Measurements from ENCODE around the gene C9orf85.
"Not testable (repeated sequence)": the region's sequence is repeated elsewhere in the genome, so short reads cannot be mapped to it uniquely, and the experiment has no call there.

Gene C9orf85

DNA sequence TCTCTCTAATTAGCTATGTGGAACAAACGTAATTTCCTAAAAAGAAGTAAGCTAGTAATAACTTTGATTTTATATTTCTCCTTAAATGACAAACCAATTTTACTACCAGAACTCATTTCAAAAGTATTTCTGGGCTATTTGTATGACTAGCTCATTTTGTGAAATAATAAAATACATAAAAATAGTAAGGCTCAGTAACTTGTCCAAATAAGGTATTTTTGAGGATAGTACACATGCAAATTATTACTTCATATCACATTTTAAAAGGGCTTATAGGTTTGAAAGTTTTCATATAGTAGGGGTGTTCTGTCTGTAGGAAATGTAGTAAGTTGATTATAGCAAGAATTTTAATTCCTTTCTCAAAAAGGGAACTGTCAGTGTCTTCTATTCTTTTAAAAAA lies 26.5 kb downstream of the C9orf85 start:
- H3K4me3 ChIP-seq (ENCODE audit: low read depth, low read length) = no peak overlapping the region
- no peak for DNase-seq (ENCODE audit: low read depth)
- TF ChIP-seq, protein P1, sequence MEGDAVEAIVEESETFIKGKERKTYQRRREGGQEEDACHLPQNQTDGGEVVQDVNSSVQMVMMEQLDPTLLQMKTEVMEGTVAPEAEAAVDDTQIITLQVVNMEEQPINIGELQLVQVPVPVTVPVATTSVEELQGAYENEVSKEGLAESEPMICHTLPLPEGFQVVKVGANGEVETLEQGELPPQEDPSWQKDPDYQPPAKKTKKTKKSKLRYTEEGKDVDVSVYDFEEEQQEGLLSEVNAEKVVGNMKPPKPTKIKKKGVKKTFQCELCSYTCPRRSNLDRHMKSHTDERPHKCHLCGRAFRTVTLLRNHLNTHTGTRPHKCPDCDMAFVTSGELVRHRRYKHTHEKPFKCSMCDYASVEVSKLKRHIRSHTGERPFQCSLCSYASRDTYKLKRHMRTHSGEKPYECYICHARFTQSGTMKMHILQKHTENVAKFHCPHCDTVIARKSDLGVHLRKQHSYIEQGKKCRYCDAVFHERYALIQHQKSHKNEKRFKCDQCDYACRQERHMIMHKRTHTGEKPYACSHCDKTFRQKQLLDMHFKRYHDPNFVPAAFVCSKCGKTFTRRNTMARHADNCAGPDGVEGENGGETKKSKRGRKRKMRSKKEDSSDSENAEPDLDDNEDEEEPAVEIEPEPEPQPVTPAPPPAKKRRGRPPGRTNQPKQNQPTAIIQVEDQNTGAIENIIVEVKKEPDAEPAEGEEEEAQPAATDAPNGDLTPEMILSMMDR (IDR thresholded peaks at IDR 0.05; ENCODE audit: insufficient read depth, low read depth, low read length, missing control alignments) = no peak

DNA sequence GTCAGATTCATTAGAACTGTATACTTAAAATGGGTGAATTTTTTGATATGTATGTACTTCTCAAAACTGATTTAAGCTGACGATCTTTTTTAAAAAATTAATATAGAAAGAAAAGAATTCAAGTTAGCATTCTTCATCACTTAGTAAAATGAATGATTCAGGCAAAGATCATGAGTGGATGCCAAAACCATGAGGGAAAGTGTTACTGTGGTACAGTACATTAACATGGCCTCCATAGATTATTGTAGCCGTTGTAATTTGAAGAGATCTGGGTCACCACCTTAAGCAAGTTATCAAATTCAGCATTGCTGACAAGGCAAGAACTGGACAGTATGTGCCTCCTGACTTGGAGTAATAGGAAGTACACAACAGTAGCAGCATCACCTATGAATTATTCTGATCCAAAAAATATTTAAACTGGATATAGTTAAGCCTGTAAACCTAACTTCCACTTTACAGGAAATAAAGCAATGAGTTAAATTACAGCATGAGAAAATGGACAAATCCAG lies 29.7 kb downstream of the C9orf85 start:
- TF ChIP-seq, protein P1 (IDR thresholded peaks at IDR 0.05; ENCODE audit: insufficient read depth, low read depth, low read length, missing control alignments) = no peak
- H3K4me3 ChIP-seq (ENCODE audit: low read depth, low read length) = no peak overlapping the region
- DNase-seq (ENCODE audit: low read depth) = no peak

DNA sequence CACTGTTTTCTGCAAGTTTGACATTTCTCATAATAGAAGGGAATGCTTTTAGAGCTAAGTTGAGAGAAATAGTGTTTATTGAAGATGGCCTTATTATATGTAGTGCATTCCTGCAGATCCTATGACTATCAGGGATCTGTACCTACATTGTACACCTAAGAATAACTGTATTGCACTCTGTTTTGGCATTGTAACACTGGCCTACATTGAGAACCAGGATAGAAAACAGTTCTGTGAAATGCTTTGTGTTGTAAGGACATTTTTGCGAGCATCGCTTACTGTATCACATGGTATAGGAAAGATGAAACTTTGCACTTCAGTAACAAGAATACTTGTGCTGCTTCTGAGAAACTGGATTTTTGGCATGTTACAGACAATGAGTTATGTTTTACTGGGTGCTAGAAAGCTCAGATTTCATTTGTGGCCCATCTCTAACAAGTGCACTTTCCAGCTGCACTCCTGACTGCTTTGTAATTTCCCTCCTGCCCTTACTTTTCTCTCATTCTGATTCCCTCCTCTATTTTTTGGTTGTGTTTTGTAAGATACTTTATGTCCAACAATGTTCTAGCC lies 30.6 kb downstream of the C9orf85 start:
- TF ChIP-seq, protein P1 (IDR thresholded peaks at IDR 0.05; ENCODE audit: insufficient read depth, low read depth, low read length, missing control alignments) = no peak
- H3K4me3 ChIP-seq (ENCODE audit: low read depth, low read length) = no peak overlapping the region
- no peak for DNase-seq (ENCODE audit: low read depth)

DNA sequence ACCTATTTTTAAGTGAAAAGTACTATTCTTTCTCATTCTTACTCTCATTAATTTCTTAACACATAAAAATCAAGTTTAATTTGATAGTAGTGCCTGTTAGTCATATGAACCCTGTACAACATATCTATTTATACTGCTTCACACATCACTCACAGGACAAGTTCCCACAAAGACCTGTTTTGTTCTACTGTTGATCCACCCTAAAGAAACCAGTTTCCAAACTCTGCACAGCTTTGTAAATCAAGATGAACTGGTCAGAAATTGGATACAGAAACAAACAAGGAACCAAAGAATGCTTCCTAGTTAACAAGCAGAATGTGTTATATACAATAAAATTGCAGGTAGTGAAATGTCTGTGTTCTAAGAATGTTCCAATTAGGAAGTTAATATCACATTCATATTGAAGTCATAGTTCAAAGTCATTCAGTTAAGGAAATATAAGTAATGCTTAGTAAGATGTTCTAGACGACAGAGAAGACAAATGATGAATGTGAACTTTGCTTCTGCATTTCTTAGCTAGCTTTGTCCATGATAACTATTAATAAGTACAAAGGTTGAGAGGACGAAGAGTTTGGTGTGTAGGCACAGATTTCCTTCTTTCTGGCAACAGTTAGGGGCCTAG lies 33.4 kb downstream of the C9orf85 start:
- no peak overlapping the region for H3K4me3 ChIP-seq (ENCODE audit: low read depth, low read length)
- DNase-seq (ENCODE audit: low read depth) = no peak
- TF ChIP-seq, protein P1 (IDR thresholded peaks at IDR 0.05; ENCODE audit: insufficient read depth, low read depth, low read length, missing control alignments) = no peak

DNA sequence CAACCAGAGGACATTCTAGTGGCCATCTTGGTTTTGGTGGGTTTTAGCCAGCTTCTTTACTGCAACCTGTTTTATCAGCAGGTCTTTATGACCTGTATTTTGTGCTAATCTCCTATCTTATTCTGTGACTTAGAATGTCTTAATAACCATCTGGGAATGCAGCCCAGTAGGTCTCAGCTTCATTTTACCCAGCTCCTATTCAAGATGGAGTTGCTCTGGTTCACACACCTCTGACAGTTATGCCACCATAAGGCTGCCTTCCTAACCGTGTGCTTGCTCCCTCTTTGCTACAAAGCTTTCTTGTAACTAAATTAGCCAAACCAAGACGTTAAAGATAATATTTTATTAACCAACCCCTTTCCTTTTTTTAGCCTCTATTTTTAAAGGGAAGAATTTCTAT lies 43.2 kb downstream of the C9orf85 start:
- not testable (repeated sequence) for DNase-seq (ENCODE audit: low read depth); H3K4me3 ChIP-seq (ENCODE audit: low read depth, low read length)

DNA sequence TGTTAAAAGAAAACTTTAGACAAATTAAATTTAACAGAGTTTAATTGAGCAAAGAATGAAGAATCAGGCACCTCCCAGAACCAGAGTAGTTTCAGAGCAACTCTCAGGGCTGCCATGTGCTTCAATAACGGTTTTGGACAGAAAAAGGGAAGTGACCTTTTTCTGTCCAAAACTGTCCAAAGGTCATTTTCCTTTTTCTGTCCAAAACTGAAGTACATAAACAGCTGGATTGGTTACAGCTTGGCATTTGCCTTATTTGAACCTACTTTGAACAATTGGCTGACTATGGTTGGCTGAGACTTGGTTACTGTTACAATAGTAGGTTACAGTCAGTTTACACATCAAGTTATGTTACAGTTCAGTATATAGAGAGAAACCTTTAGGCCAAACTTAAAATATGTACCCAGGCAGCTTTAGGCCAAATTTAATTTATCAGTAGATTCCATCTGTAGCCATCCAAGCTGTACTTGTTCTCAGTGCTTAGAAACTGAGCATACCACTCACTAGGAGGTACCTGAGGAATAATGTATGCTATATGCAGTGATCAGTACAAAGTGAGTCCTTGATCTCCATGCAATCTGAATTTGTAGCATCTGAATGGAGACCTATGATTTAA lies 44.0 kb downstream of the C9orf85 start:
- DNase-seq (ENCODE audit: low read depth) = peak; percentile 8

DNA sequence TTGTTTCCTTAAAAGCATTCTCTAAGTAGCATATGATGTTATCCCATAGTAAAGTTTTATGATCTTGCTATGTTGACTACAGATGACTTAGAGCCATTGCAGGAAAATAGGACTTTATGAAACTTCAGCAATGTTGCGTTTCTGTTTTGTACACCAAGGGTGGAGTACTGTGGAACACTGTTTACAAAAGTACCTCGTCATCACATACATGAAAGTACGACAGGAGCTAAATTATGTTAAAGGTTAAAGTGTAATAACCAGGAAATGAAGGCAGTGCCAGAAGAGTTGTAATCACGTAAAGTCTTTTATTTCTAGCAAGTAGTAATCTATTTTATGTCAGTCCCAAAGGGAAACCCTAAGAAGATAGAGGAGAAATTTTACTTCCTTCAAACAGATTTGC lies 50.9 kb downstream of the C9orf85 start:
- H3K4me3 ChIP-seq (ENCODE audit: low read depth, low read length) = no peak overlapping the region
- DNase-seq (ENCODE audit: low read depth) = no peak
- TF ChIP-seq, protein P1 (IDR thresholded peaks at IDR 0.05; ENCODE audit: insufficient read depth, low read depth, low read length, missing control alignments) = no peak

More for the DNA sequence above, 44.0 kb downstream of the C9orf85 start:
- no peak overlapping the region for H3K4me3 ChIP-seq (ENCODE audit: low read depth, low read length)
- TF ChIP-seq, protein P1 (IDR thresholded peaks at IDR 0.05; ENCODE audit: insufficient read depth, low read depth, low read length, missing control alignments) = no peak

DNA sequence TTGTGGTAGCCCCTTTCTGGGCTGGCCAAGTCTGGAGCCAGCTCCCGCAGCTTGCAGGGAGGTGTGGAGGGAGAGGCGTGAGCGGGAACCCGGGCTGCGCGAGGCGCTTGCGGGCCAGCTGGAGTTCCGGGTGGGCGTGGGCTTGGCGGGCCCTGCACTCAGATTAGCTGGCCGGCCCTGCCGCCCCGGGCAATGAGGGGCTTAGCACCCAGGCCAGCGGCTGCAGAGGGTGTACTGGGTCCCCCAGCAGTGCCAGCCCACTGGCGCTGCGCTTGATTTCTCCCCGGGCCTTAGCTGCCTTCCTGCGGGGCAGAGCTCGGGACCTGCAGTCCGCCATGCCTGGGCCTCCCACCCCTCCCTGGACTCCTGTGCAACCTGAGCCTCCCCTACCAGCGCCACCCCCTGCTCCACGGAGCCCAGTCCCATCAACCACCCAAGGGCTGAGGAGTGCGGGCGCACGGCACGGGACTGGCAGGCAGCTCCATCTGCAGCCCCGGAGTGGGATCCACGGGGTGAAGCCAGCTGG lies 52.1 kb downstream of the C9orf85 start:
- not testable (repeated sequence) for DNase-seq (ENCODE audit: low read depth); H3K4me3 ChIP-seq (ENCODE audit: low read depth, low read length)

All from GM12865 (cell line).